Measurements from ENCODE around the gene HSD17B3.

HSD17B3 gene

GRCh38 chr9:96217754-96218693, 84.0 kb downstream of the HSD17B3 start:
- Histone ChIP-seq H3K4me1 (ENCODE audit: insufficient read depth, low read length) (peaks cover 20% of the 10 kb centered on the region), H2AFZ (ENCODE audit: low read depth, low read length) (peak overlapping the region; percentile 18), H3K9me3 (ENCODE audit: low read length) (peaks cover 10% of the 10 kb centered on the region), H3K27me3 (ENCODE audit: insufficient read depth, low read length) (no peaks in the 10 kb centered on the region), H3K36me3 (ENCODE audit: insufficient read depth, low read length) (no peaks in the 10 kb centered on the region), H3K4me3 (ENCODE audit: low read length) (peak overlapping the region; percentile 36)

- no peak overlapping the region for H3K4me3 ChIP-seq (ENCODE audit: low read length)
Observed at GRCh38 chr9:96217294-96217707, 84.7 kb downstream of the HSD17B3 start.

GRCh38 chr9:96216583-96216982, 85.4 kb downstream of the HSD17B3 start:
- no peaks in the 10 kb centered on the region for H3K36me3 ChIP-seq (ENCODE audit: insufficient read depth, low read length)
- H3K9me3 ChIP-seq (ENCODE audit: low read length): peaks cover 10% of the 10 kb centered on the region
- H3K4me3 ChIP-seq (ENCODE audit: low read length): no peak overlapping the region
- H2AFZ ChIP-seq (ENCODE audit: low read depth, low read length): no peak overlapping the region
- H3K27me3 ChIP-seq (ENCODE audit: insufficient read depth, low read length): no peaks in the 10 kb centered on the region
- peaks cover 20% of the 10 kb centered on the region for H3K4me1 ChIP-seq (ENCODE audit: insufficient read depth, low read length)

More at GRCh38 chr9:96217294-96217707, 84.7 kb downstream of the HSD17B3 start:
- Histone ChIP-seq H3K27me3 (ENCODE audit: insufficient read depth, low read length) (no peaks in the 10 kb centered on the region), H3K4me1 (ENCODE audit: insufficient read depth, low read length) (peaks cover 20% of the 10 kb centered on the region), H3K9me3 (ENCODE audit: low read length) (peaks cover 10% of the 10 kb centered on the region), H3K36me3 (ENCODE audit: insufficient read depth, low read length) (no peaks in the 10 kb centered on the region), H2AFZ (ENCODE audit: low read depth, low read length) (peak overlapping the region; percentile 18)

- Histone ChIP-seq H3K4me3 (ENCODE audit: low read length) (no peak overlapping the region), H2AFZ (ENCODE audit: low read depth, low read length) (no peak overlapping the region), H3K9me3 (ENCODE audit: low read length) (peaks cover 13% of the 10 kb centered on the region), H3K4me1 (ENCODE audit: insufficient read depth, low read length) (peaks cover 20% of the 10 kb centered on the region), H3K36me3 (ENCODE audit: insufficient read depth, low read length) (no peaks in the 10 kb centered on the region), H3K27me3 (ENCODE audit: insufficient read depth, low read length) (no peaks in the 10 kb centered on the region)
Observed at GRCh38 chr9:96215841-96216240, 86.1 kb downstream of the HSD17B3 start.

- Histone ChIP-seq H2AFZ (ENCODE audit: low read depth, low read length) (no peak overlapping the region), H3K4me1 (ENCODE audit: insufficient read depth, low read length) (peaks cover 20% of the 10 kb centered on the region), H3K4me3 (ENCODE audit: low read length) (no peak overlapping the region), H3K36me3 (ENCODE audit: insufficient read depth, low read length) (no peaks in the 10 kb centered on the region), H3K9me3 (ENCODE audit: low read length) (peaks cover 13% of the 10 kb centered on the region), H3K27me3 (ENCODE audit: insufficient read depth, low read length) (no peaks in the 10 kb centered on the region)
Observed at GRCh38 chr9:96214635-96215034, 87.3 kb downstream of the HSD17B3 start.

- Histone ChIP-seq H2AFZ (ENCODE audit: low read depth, low read length) (no peak overlapping the region), H3K4me3 (ENCODE audit: low read length) (no peak overlapping the region), H3K9me3 (ENCODE audit: low read length) (peaks cover 12% of the 10 kb centered on the region), H3K36me3 (ENCODE audit: insufficient read depth, low read length) (no peaks in the 10 kb centered on the region), H3K4me1 (ENCODE audit: insufficient read depth, low read length) (peaks cover 2% of the 10 kb centered on the region), H3K27me3 (ENCODE audit: insufficient read depth, low read length) (no peaks in the 10 kb centered on the region)
Observed at GRCh38 chr9:96209407-96210271, 92.3 kb downstream of the HSD17B3 start.

- H3K4me1 ChIP-seq (ENCODE audit: insufficient read depth, low read length): no peaks in the 10 kb centered on the region
- H3K36me3 ChIP-seq (ENCODE audit: insufficient read depth, low read length): no peaks in the 10 kb centered on the region
- H3K27me3 ChIP-seq (ENCODE audit: insufficient read depth, low read length): no peaks in the 10 kb centered on the region
- no peak overlapping the region for H3K4me3 ChIP-seq (ENCODE audit: low read length)
- no peak overlapping the region for H2AFZ ChIP-seq (ENCODE audit: low read depth, low read length)
- H3K9me3 ChIP-seq (ENCODE audit: low read length): peaks cover 5% of the 10 kb centered on the region
Observed at GRCh38 chr9:96206156-96206751, 95.7 kb downstream of the HSD17B3 start.

- H2AFZ ChIP-seq (ENCODE audit: low read depth, low read length): no peak overlapping the region
- H3K27me3 ChIP-seq (ENCODE audit: insufficient read depth, low read length): no peaks in the 10 kb centered on the region
- no peak overlapping the region for H3K4me3 ChIP-seq (ENCODE audit: low read length)
- H3K36me3 ChIP-seq (ENCODE audit: insufficient read depth, low read length): no peaks in the 10 kb centered on the region
- peaks cover 3% of the 10 kb centered on the region for H3K9me3 ChIP-seq (ENCODE audit: low read length)
- H3K4me1 ChIP-seq (ENCODE audit: insufficient read depth, low read length): no peaks in the 10 kb centered on the region
Observed at GRCh38 chr9:96204853-96205252, 97.1 kb downstream of the HSD17B3 start.

GRCh38 chr9:96203867-96204501, 98.0 kb downstream of the HSD17B3 start:
- Histone ChIP-seq H3K4me3 (ENCODE audit: low read length) (no peak overlapping the region), H2AFZ (ENCODE audit: low read depth, low read length) (no peak overlapping the region), H3K27me3 (ENCODE audit: insufficient read depth, low read length) (no peaks in the 10 kb centered on the region), H3K36me3 (ENCODE audit: insufficient read depth, low read length) (no peaks in the 10 kb centered on the region), H3K4me1 (ENCODE audit: insufficient read depth, low read length) (no peaks in the 10 kb centered on the region), H3K9me3 (ENCODE audit: low read length) (peaks cover 3% of the 10 kb centered on the region)

- Histone ChIP-seq H3K4me3 (ENCODE audit: low read length) (no peak overlapping the region), H3K9me3 (ENCODE audit: low read length) (peaks cover 3% of the 10 kb centered on the region), H3K4me1 (ENCODE audit: insufficient read depth, low read length) (no peaks in the 10 kb centered on the region), H3K27me3 (ENCODE audit: insufficient read depth, low read length) (no peaks in the 10 kb centered on the region), H3K36me3 (ENCODE audit: insufficient read depth, low read length) (no peaks in the 10 kb centered on the region), H2AFZ (ENCODE audit: low read depth, low read length) (no peak overlapping the region)
Observed at GRCh38 chr9:96202971-96203780, 98.8 kb downstream of the HSD17B3 start.

- Histone ChIP-seq H3K9me3 (ENCODE audit: low read length) (peaks cover 2% of the 10 kb centered on the region), H3K27me3 (ENCODE audit: insufficient read depth, low read length) (no peaks in the 10 kb centered on the region), H3K36me3 (ENCODE audit: insufficient read depth, low read length) (no peaks in the 10 kb centered on the region), H3K4me3 (ENCODE audit: low read length) (no peak overlapping the region), H2AFZ (ENCODE audit: low read depth, low read length) (no peak overlapping the region), H3K4me1 (ENCODE audit: insufficient read depth, low read length) (no peaks in the 10 kb centered on the region)
Observed at GRCh38 chr9:96201140-96201539, 100.8 kb downstream of the HSD17B3 start.

GRCh38 chr9:96199006-96199405, 103.0 kb downstream of the HSD17B3 start:
- Histone ChIP-seq H3K9me3 (ENCODE audit: low read length) (no peaks in the 10 kb centered on the region), H3K27me3 (ENCODE audit: insufficient read depth, low read length) (no peaks in the 10 kb centered on the region), H3K4me3 (ENCODE audit: low read length) (no peak overlapping the region), H3K36me3 (ENCODE audit: insufficient read depth, low read length) (no peaks in the 10 kb centered on the region), H2AFZ (ENCODE audit: low read depth, low read length) (no peak overlapping the region), H3K4me1 (ENCODE audit: insufficient read depth, low read length) (no peaks in the 10 kb centered on the region)
